ENCODE results near the gene SUFU.

DNA sequence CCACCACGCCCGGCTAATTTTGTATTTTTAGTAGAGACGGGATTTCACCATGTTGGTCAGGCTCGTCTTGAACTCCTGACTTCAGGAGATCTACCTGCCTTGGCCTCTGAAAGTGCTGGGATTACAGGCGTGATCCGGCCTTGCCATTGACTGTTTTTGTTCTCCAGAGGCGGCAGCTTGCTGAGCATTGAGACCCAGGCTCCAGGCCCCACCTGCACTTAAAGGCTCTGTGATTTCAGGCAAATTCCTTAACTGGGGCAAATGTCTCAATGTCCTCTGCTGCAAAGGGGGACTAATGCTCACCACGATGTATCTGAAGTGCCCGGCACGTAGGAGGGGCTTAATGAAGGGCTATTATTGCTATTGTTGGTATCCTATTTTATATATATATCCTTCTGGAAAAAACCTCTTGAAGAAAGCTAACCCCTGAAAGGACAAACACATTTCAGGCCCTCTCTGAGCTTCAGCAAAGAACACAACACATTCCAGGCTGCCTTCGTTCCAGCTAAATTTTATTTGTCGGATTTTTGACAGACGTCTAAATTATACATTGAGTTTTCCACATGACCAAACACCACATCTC lies 169.6 kb downstream of the SUFU start:
- TF ChIP-seq POLR2A (IDR thresholded peaks at IDR 0.05) (no peak), EP300 (IDR thresholded peaks at IDR 0.05) (no peak), POLR2AphosphoS5 (IDR thresholded peaks at IDR 0.05) (no peak)
- TF ChIP-seq, protein P1, sequence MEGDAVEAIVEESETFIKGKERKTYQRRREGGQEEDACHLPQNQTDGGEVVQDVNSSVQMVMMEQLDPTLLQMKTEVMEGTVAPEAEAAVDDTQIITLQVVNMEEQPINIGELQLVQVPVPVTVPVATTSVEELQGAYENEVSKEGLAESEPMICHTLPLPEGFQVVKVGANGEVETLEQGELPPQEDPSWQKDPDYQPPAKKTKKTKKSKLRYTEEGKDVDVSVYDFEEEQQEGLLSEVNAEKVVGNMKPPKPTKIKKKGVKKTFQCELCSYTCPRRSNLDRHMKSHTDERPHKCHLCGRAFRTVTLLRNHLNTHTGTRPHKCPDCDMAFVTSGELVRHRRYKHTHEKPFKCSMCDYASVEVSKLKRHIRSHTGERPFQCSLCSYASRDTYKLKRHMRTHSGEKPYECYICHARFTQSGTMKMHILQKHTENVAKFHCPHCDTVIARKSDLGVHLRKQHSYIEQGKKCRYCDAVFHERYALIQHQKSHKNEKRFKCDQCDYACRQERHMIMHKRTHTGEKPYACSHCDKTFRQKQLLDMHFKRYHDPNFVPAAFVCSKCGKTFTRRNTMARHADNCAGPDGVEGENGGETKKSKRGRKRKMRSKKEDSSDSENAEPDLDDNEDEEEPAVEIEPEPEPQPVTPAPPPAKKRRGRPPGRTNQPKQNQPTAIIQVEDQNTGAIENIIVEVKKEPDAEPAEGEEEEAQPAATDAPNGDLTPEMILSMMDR (IDR thresholded peaks at IDR 0.05): no peak

All from gastroesophageal sphincter (tissue), 3 donors.